Naive B cell (primary cell): ENCODE results near the gene GAS5. TPM values are rescaled to one million over a fixed set of nuclear protein-coding genes. Genes with fewer than 3 reads are reported as not detected.
"Not testable (repeated sequence)": the region's sequence is repeated elsewhere in the genome, so short reads cannot be mapped to it uniquely, and the experiment has no call there.

Source experiments
- ATAC-seq, 2 donors: fragments of 150-1000 bp; cut with Tn5 transposase; 2 replicates each; pipeline ENCODE4 v1.10.0; 2021; ENCODE audit warnings: low read depth in 2 of 2, mild to moderate bottlenecking in 2 of 2, moderate library complexity in 2 of 2
- DNase-seq: peaks from one replicate; pipeline ENCODE4 v3.0.0; 2022
- H3K27ac Mint-ChIP-seq, 6 donors: one replicate each; pipeline ENCODE4 v1.8.0; 2020 to 2022; ENCODE audit warnings: mild to moderate bottlenecking in 6 of 6, mixed read lengths in 6 of 6, moderate library complexity in 5 of 6, inconsistent platforms in 2 of 6
- H3K27me3 Mint-ChIP-seq, 3 donors: one replicate each; pipeline ENCODE4 v1.8.0; 2021 to 2022; ENCODE audit warnings: mixed read lengths in 3 of 3, mild to moderate bottlenecking in 1 of 3
- H3K36me3 Mint-ChIP-seq, 2 donors: one replicate each; pipeline ENCODE4 v1.8.0; 2020 to 2022; ENCODE audit warnings: mixed read lengths in 2 of 2, inconsistent platforms in 1 of 2, mild to moderate bottlenecking in 1 of 2
- H3K4me1 Mint-ChIP-seq, 3 donors: one replicate each; pipeline ENCODE4 v1.8.0; 2020 to 2022; ENCODE audit warnings: mixed read lengths in 3 of 3, inconsistent platforms in 1 of 3, mild to moderate bottlenecking in 1 of 3, moderate library complexity in 1 of 3
- H3K4me3 Mint-ChIP-seq, 8 donors: one replicate each; pipeline ENCODE4 v1.8.0; 2020 to 2022; ENCODE audit warnings: mild to moderate bottlenecking in 8 of 8, mixed read lengths in 8 of 8, moderate library complexity in 8 of 8, inconsistent platforms in 2 of 8
- H3K9me3 Mint-ChIP-seq, 7 donors: one replicate each; pipeline ENCODE4 v1.8.0; 2020 to 2022; ENCODE audit warnings: mixed read lengths in 7 of 7, mild to moderate bottlenecking in 5 of 7, inconsistent platforms in 2 of 7, moderate library complexity in 1 of 7
- polyA plus RNA-seq, 6 donors: library from polyadenylated mRNA; unstranded; fragments of 300-500 nt; fragmentation: Illumina TruSeq; gene quantifications; one replicate each; pipeline ENCODE4 v1.2.3, GENCODE V29; 2021; ENCODE audit warnings: low read depth in 6 of 6

GAS5 gene
- polyA plus RNA-seq, 6 donors from 2014 or later, result 277 to 369 (median 323) TPM

DNA sequence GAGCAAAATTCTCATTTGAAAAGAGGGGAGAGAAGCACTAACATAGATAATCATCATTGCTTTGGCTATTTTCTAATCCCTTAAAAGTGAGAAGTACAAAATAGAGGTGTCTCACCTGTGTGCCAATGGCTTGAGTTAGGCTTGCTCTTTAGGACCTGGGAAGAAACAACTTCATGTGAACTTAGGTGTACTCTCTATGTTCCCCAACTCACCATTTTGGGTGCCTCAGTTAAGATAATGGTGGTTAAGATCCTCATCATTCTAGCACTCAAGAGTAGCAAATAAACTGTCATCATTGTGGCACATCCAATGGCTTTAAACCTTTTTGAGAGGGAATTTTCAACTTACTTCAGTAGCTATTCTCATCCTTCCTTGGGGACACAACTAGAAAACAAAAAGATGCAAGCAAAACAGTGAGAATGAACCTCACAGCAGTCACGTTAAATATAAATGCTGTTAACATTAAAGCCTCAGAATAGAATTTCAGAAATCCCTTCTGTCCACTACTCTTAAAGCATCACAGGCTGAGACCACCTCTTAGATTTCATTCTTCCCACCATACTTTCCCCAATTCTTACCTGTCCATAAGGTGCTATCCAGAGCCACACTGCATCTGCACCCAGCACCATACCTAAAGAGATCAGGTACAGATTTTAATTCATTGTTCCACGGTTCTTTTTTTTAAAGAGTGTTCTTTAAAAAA, 1.2 kb downstream of the GAS5 start:
- DNase-seq (no peak), ATAC-seq (no peak)
- peaks cover 16 to 22% of the 10 kb centered on the region in 2 donors for H3K36me3 Mint-ChIP-seq
- H3K4me3 Mint-ChIP-seq, result peak overlapping the region; percentile 84 to 99 (median 96)
- peaks cover 39 to 61% (median 55%) of the 10 kb centered on the region in 3 donors for H3K4me1 Mint-ChIP-seq
- peaks cover 0 to 4% (median 0%) of the 10 kb centered on the region in 7 donors for H3K9me3 Mint-ChIP-seq
- no peaks in the 10 kb centered on the region for H3K27me3 Mint-ChIP-seq
- H3K27ac Mint-ChIP-seq, result peak overlapping the region in 5 of 6 donors; percentile 94 to 100 (median 99)

DNA sequence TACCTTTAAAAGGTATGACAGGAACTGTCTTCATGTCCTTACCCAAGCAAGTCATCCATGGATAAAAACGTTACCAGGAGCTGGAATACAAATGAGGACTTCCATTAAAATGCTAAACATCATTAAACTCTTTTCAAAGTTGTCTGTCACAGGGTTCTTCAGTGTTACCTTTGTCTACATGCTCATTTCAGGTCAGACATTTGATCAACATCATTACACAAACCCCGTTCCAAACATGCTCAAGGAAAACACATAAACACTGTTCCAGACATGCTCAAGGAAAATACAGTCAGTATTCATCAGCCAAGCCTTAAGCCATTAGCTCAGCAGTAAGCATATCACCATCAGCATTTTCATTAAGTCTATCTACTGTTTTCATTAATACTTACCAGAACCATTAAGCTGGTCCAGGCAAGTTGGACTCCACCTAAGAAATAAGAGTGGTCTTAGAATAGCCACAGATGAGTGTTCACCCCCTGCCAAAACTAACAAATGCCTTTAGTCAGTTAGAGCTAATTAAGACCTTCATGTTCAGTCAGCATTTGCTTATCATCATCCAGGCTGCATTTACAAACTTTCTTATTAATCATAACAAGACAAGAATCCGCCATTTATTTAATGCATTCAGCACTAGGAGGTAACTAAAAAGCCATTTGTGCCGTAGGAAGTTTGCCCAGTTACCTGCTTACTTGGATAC, 2.2 kb downstream of the GAS5 start:
- Mint-ChIP-seq H3K4me3 (peak overlapping the region in 7 of 8 donors; percentile 22 to 99 (median 93)), H3K4me1 (peaks cover 33 to 51% (median 48%) of the 10 kb centered on the region in 3 donors), H3K36me3 (peaks cover 16 to 22% of the 10 kb centered on the region in 2 donors), H3K9me3 (peaks cover 0 to 4% (median 0%) of the 10 kb centered on the region in 7 donors), H3K27ac (peak overlapping the region in 3 of 6 donors; percentile 69 to 99 (median 94)), H3K27me3 (no peaks in the 10 kb centered on the region)
- ATAC-seq, result no peak
- no peak for DNase-seq

DNA sequence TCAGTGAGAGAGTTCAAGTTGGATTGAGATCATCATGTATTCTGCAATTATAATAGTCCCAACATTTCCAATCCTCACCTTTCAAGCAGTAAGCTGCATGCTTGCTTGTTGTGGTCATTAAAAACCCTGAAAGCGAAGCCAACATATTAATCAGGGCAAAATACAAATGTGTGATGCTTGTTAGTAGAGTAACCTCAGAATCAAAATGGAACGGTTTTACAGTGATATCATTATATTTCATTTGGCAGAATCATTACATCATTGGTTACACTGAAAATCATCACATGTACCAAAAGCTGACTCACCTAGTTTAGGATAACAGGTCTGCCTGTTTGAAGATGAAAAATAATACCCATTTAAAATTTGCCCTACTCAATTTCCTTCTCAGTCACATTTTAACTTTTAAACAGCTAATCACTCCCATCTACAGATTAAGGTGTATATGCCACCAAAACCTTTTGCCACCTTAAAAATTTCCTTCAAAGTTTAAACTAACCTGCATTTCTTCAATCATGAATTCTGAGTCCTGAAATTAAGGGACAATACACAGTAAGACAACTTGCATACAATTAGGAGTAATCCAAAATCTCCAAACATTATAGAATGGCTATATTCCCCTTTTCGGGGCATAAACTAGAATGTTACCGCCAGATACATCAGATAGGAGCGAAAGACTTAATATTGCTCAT, 3.5 kb downstream of the GAS5 start:
- Mint-ChIP-seq H3K9me3 (peaks cover 0 to 4% (median 0%) of the 10 kb centered on the region in 7 donors), H3K4me1 (peaks cover 32 to 43% (median 39%) of the 10 kb centered on the region in 3 donors), H3K4me3 (peak overlapping the region in 1 of 8 donors; percentile 68), H3K27me3 (no peaks in the 10 kb centered on the region), H3K36me3 (peaks cover 16 to 22% of the 10 kb centered on the region in 2 donors), H3K27ac (peak overlapping the region in 2 of 6 donors; percentile 55 to 94)
- DNase-seq, result no peak
- no peak for ATAC-seq

DNA sequence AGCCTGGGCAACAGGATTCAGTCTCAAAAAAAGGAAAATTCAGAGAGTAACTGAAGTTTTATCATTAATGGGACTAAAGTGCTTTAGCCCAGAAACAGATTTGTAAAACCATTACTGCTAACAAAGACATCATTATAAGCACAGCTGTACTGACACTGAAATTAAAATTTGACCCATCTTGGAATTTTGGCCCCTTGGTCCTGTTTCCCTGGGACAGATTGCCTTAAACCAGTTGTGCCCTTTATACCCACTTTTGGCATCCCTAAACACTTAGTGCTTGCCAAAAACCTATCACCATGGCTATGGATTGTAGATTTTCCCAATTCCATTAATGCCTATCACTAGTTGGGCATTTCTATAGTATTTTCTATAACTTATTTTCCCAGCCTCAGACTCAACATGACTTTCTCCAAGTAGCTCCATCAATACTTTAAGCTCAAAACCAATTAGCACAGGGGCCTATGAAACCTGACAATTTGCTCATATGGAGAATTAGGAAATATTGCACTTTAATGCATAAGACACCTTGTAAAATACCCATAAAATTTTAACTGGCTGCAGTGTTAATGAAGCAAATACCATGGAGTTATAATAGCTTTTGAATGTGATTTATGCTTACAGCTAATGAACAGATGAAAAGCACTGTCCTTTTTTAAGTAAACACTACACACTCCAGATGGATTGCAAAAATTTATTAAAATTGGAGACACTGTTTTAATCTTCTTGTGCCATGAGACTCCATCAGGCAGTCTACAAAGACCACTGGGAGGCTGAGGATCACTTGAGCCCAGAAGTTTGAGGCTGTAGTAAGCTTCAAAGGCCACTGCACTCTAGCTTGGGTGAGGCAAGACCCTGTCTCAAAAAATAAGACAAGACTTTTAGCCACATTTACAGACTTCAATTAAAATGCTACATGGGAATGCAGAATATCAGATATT, 4.3 kb downstream of the GAS5 start:
- Mint-ChIP-seq H3K36me3 (peaks cover 16 to 22% of the 10 kb centered on the region in 2 donors), H3K27ac (peak overlapping the region in 3 of 6 donors; percentile 3 to 67 (median 31)), H3K4me3 (peak overlapping the region in 1 of 8 donors; percentile 68), H3K9me3 (peaks cover 0 to 4% (median 0%) of the 10 kb centered on the region in 7 donors), H3K4me1 (peaks cover 26 to 36% (median 31%) of the 10 kb centered on the region in 3 donors), H3K27me3 (no peaks in the 10 kb centered on the region)
- ATAC-seq, result no peak
- no peak for DNase-seq

DNA sequence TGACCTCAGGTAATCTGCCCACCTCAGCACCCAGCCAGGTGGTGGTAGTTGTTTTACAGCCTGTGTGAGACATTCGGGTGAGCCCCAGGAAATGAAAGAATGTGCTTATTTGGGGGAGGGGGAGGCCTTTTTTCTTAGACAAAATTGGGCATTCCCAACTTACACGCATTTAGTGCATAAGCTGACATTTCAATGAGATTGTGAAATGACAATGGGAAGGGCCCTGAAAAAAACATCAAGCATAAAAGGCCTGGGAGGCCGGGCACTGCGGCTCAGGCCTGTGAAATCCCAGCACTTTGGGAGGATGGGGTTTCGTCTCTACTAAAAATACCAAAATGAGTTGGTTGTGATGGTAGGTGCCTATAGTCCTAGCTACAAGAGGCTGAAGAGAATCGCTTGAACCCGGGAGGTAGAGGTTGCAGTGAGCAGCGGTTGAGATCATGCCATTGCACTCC, 5.0 kb downstream of the GAS5 start:
- no peak for ATAC-seq
- Mint-ChIP-seq H3K4me1 (peaks cover 23 to 33% (median 31%) of the 10 kb centered on the region in 3 donors), H3K4me3 (no peak overlapping the region), H3K27me3 (no peaks in the 10 kb centered on the region), H3K27ac (peak overlapping the region in 2 of 6 donors; percentile 29 to 39), H3K36me3 (peaks cover 16 to 22% of the 10 kb centered on the region in 2 donors), H3K9me3 (peaks cover 0 to 3% (median 0%) of the 10 kb centered on the region in 7 donors)
- no peak for DNase-seq

DNA sequence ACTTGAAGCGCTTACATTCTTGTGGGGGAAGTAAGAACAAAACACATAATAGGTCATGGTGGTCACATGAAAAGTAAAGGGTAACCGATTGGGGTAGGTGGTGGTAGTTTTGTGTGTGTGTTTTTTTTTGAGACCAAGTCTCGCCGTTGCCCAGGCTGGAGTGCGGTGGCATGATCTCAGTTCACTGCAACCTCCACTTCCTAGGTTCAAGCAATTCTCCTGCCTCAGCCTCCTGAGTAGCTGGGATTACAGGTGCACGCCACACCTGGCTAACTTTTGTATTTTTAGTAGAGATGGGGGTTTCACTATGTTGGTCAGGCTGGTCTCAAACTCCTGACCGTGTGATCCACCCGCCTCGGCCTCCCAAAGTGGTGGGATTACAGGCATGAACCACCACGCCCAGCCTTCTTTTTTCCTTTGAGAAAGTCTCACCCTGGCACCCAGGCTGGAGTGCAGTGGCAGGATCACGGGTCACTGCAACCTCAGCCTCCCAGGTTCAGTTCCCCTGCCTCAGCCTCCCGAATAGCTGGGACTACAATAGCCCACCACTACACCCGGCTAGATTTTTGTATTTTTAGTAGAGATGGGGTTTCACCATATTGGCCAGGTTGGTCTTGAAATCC, 5.5 kb downstream of the GAS5 start:
- Mint-ChIP-seq H3K4me1 (peaks cover 21 to 29% (median 27%) of the 10 kb centered on the region in 3 donors), H3K36me3 (peaks cover 16 to 22% of the 10 kb centered on the region in 2 donors), H3K27ac (peak overlapping the region in 1 of 6 donors; percentile 39)
- not testable (repeated sequence) for DNase-seq, H3K4me3 Mint-ChIP-seq, ATAC-seq, H3K27me3 Mint-ChIP-seq, H3K9me3 Mint-ChIP-seq

DNA sequence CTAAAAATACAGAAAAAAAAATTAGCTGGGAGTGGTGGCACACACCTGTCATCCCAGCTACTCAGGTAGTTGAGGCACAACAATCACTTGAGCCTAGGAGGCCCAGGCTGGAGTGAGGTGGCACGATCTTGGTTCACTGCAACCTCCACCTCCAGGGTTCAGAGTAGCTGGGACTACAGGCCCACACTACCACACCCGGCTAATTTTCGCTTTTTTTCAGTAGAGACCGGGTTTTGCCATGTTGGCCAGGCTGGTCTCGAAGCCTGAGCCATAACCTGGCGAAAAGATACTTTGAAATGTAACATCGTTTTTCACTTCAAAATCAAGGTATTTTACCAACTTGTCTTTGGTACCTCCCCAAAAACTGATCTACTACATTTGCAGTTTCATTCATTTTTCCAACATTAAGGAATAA, 6.1 kb downstream of the GAS5 start:
- H3K27me3 Mint-ChIP-seq, result no peaks in the 10 kb centered on the region
- peaks cover 18 to 24% (median 21%) of the 10 kb centered on the region in 3 donors for H3K4me1 Mint-ChIP-seq
- H3K9me3 Mint-ChIP-seq, result peaks cover 0 to 3% (median 0%) of the 10 kb centered on the region in 7 donors
- DNase-seq, result no peak
- no peak for ATAC-seq
- no peak overlapping the region for H3K4me3 Mint-ChIP-seq
- H3K27ac Mint-ChIP-seq, result no peak overlapping the region
- peaks cover 16 to 19% of the 10 kb centered on the region in 2 donors for H3K36me3 Mint-ChIP-seq

DNA sequence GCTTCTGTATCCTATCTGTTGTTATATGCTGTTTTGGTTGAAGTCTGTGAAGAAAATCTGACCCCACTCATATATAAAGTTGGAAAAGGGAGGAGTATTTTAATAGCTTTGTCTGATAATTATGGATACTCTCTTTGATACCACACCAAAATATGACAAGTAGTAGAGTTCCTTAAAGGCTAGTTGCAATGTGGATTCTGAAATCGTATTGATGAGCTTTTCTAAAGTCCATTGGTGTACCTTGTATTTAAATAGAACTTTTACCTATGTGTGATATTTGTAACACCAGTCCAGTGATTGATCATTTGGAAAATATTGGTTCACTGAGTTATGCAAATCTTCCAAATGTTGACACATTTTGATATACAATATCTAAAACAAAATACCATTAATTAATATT, 7.7 kb downstream of the GAS5 start:
- ATAC-seq, result no peak
- Mint-ChIP-seq H3K27ac (peak overlapping the region in 2 of 6 donors; percentile 2 to 41), H3K36me3 (peaks cover 19% of the 10 kb centered on the region in 2 donors), H3K4me3 (no peak overlapping the region), H3K9me3 (peaks cover 0 to 3% (median 0%) of the 10 kb centered on the region in 7 donors), H3K27me3 (no peaks in the 10 kb centered on the region), H3K4me1 (peaks cover 6 to 9% (median 7%) of the 10 kb centered on the region in 3 donors)
- no peak for DNase-seq

DNA sequence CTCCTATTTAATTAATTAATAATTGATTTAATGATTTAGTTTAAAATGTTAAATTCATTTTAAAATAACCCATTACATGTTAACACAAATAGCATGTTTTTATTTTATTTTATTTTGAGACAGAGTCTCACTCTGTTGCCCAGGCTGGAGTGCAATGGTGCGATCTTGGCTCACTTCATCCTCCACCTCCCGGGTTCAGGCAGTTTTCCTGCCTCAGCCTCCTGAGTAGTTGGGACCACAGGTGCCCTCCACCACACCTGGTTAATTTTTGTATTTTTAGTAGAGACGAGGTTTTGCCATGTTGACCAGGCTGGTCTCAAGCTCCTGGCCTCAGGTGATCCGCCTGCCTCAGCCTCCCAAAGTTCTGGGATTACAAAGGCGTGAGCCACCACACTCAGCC, 8.2 kb downstream of the GAS5 start:
- not testable (repeated sequence) for H3K4me1 Mint-ChIP-seq, H3K4me3 Mint-ChIP-seq, H3K9me3 Mint-ChIP-seq, ATAC-seq, H3K27me3 Mint-ChIP-seq, DNase-seq
- Mint-ChIP-seq H3K36me3 (peaks cover 19 to 20% of the 10 kb centered on the region in 2 donors), H3K27ac (peak overlapping the region in 1 of 6 donors; percentile 41)

DNA sequence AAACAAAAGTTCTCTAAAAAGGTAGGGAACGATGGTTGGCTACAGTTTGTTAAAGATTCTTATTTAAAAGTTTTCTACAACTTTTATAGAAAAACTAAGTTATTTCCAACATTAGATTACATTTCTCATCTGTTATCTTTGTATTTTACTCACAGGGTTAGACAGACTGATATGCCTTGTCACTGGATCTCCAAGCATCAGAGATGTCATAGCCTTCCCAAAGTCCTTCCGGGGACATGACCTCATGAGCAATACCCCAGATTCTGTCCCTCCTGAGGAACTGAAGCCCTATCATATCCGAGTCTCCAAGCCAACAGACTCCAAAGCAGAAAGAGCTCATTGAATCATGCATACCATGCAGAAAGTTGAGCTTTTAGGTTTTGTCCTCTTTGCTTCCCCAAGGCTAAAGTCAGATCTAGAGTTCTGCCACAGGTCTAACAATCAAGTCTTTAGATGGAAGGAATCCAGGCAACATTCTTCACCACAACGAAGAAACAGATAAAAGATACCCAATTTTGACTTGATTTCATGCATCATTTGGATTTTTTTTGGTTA, 10.3 kb downstream of the GAS5 start:
- Mint-ChIP-seq H3K27me3 (no peaks in the 10 kb centered on the region), H3K9me3 (peaks cover 0 to 3% (median 0%) of the 10 kb centered on the region in 7 donors), H3K4me1 (peaks cover 0 to 4% (median 0%) of the 10 kb centered on the region in 3 donors), H3K27ac (no peak overlapping the region), H3K36me3 (peaks cover 15 to 18% of the 10 kb centered on the region in 2 donors), H3K4me3 (no peak overlapping the region)
- ATAC-seq, result no peak
- no peak for DNase-seq

DNA sequence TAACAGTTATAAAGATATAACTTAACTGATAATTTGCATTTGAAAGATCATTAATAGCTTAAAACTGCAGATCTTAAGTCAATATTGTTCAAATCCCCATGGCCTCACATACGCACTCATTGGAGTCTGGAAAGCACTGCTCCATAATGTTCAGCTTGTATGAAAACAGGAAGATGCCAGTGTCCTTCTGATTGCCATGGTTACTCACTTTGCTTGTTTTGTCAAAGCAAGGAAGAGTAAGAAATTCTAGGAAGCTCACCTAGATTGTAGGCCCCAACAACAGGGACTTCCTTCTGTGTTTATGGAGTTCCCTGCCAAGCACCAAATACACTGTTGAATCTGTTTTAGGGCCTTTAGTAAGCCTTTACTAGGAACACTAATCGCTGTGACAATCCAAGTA, 10.9 kb downstream of the GAS5 start:
- peaks cover 18 to 19% of the 10 kb centered on the region in 2 donors for H3K36me3 Mint-ChIP-seq
- DNase-seq (no peak), ATAC-seq (no peak)
- peaks cover 0 to 4% (median 0%) of the 10 kb centered on the region in 3 donors for H3K4me1 Mint-ChIP-seq
- H3K9me3 Mint-ChIP-seq, result no peaks in the 10 kb centered on the region
- no peak overlapping the region for H3K27ac Mint-ChIP-seq
- H3K4me3 Mint-ChIP-seq, result no peak overlapping the region
- no peaks in the 10 kb centered on the region for H3K27me3 Mint-ChIP-seq

DNA sequence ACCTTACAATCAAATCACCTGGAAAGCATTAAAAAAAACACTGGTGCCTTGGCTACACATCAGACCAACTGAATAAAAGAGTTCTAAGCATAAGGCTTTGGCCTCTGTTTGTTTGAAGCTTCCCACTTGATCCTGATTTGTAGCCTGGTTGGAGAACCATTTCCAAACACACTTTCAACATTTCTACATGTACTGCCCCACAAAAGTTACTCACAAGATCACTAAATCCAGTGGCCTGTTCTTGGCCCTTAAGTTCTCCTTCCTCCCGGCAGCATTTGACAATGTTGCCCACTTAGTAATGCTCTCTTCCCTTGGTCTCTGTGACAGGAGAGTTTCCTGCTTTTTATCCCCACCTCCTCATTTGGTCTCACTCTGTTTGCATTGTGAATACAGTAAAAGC, 11.8 kb downstream of the GAS5 start:
- Mint-ChIP-seq H3K36me3 (peaks cover 18 to 21% of the 10 kb centered on the region in 2 donors), H3K4me1 (peaks cover 0 to 4% (median 0%) of the 10 kb centered on the region in 3 donors), H3K9me3 (no peaks in the 10 kb centered on the region), H3K27ac (peak overlapping the region in 3 of 6 donors; percentile 21 to 58 (median 22)), H3K27me3 (no peaks in the 10 kb centered on the region), H3K4me3 (no peak overlapping the region)
- DNase-seq (no peak), ATAC-seq (no peak)
